ENCODE measurements around the gene CANT1. TPM values are rescaled to one million over a fixed set of nuclear protein-coding genes. Genes with fewer than 3 reads are reported as not detected.
"Not testable (repeated sequence)": the region's sequence is repeated elsewhere in the genome, so short reads cannot be mapped to it uniquely, and the experiment has no call there.

CANT1 gene
- total RNA-seq, 1 donor from 2014 or later: 51.3 TPM

DNA sequence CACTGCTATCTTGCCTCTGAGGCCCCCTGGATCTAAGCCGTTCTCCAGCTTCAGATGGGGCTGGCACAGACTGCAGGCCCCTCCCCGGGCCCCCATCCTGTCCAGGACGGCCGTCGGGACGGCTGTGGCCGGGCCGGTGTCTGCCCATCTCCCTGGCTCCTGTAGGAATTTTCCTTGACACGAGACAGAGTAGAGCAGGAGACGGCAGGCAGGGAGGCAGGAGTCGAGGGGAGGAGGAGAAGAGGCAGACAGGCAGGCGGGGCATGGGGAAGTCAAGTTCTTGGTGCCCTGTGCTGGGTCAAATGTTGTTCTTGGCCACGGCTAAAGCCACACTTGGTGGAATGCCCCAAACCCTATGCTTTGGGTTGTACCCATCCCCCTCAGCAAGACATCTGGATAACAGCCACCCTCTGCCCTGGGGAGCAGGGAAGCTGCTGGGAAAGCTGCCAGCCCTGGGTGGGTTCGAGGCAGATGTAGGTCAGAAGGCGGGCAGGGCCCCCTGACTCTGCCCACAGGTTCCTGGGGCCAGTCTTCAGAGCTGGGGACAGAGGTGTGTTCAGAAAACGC is 18.4 kb upstream of the CANT1 start:
- DNase-seq (ENCODE audit: low read depth): no peak

DNA sequence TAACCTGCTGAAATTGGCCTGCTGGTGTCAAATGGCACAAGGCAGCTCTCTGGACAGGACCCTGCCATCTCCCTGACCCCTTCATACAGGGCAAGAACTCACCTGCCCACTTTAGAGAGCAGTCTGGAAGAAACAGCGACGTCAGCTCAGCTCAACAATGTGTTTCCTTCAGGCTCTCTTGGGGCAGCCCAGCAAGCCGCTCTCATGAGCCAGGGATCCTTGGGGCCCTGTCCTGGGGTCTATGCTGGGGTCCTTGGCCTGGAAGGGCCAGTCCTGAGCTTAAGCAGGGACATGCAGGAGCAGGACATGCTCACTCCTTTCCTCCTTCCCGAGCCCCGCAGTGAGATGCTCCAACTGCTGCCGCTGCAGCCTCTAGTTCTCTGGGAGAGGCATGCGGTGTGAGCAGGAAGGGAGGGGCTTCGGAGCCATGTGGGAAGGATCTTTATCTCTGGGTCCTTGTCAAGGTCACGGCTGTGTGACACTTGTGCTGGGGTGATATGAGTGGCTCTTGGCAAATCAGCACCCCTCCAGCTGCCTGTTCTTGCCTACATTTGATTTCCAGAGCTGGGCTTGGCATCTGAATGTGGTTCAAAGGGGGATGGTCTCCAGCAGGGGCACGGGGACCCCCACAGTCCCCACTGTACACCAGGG is 17.8 kb upstream of the CANT1 start:
- no peak for DNase-seq (ENCODE audit: low read depth)

DNA sequence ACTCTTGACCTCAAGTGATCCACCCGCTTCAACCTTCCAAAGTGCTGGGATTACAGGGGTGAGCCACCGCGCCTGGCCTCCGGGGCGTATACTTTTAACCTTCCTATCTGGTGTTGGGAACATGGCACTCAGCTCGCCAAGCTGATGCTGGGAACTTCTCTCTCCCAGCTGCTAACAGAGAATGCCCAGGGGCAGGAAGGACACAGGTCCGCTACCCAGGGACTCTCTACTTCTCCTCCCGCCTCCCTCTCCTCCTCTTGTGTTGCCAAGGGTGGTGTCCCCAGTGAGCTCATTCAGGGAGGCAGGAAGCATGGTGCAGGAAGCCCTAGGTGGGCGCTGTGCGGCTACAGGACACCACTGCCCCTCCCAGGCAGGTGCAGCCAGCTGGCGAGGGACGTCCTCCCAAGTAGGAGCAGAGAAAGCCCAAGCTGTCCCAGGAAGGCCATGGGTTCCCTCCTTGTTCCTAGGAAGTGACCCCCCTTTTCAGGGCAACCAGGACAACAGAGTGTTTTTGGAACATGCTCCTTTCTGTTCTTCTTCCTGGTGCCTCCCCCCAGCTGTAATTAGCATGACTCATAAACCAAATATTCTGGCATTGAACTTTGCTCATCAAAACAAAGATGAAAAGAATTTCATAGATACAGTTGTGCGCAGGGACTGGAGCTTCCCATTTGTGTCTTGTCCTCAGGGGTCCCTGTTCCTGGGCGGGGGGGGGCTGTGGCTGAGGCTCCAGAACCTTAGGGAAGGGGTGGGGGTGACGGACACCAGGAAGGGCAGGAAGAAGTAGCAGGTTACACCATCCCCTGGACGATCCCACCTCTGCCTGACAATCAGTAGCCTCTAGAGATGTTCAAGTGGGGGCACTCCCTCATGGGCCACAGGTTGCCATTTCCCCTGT is 17.1 kb upstream of the CANT1 start:
- no peak for DNase-seq (ENCODE audit: low read depth)

DNA sequence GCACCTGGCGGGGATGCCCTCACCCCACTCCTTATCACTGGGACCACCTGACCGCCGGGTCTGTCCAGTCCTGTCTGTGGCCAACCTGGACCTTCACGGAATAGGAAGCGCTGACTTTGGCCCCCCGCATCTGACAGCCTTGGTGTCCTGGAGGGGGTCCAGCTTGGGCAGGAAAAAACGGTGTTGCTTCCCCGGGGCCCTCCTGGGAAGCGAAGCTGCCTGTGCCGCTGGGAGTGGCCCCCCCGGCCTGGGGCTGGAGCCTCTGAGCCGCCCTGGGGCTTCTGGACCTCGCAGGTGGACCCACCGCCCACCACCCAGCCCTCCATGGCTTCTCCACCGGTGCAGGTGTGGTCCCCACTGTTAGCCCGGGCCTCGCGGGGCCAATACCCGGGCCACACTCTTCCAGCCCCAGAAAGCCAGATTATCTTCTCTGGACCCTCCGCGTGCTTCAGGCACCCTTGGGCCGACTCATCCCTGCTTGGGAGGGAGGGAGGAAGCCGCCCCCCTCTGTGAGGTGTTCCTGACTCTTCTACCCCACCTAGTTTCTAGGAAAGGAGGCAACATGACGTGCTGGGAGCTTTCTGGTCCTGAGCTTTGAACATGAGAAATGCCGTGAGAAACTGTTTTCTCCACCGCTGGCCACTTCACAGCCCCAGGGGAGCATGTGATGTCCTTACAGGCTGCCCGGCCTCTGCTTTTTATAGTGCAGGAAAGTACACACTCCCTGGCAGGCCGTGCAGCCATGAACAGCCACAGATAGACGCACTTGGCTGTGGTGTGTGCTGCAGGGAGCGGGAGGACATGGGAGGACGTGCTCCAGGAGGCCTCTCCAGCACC is 15.6 kb upstream of the CANT1 start:
- DNase-seq (ENCODE audit: low read depth): no peak

DNA sequence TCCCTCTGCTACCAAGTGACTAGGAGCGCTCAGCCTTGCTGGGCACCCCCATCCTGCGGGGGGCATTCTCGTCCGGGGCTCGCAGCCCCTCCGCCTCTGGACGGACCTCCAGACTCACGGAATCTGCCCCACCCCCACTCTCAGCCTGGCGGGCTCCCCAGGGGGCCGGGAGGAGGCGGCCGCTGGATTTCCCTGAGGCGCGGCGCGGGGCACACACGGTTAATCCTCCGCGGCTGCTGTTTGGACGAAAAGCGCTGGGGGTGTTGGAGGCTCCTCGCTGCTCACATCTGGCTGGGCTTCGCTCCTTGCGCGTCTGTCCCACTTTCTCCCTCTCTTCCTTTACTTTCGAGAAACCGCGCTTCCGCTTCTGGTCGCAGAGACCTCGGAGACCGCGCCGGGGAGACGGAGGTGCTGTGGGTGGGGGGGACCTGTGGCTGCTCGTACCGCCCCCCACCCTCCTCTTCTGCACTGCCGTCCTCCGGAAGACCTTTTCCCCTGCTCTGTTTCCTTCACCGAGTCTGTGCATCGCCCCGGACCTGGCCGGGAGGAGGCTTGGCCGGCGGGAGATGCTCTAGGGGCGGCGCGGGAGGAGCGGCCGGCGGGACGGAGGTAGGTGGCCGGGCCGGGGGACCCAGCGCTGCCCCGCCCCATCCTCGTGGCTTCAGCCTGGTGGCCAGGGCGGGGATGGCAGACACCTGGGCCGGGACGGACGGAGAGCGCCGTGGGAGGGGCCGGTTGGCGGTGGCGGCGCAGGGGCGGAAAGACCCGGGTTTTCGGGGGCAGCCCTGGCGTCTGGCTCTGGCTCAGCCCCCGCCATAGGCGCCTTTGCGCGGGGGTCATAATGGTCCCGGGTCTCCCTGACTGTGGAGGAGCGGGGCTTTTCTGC is 14.6 kb upstream of the CANT1 start, which contains the start of gene C1QTNF1:
Gene C1QTNF1 (plus strand): TSS at position 284 of the 886 bp plus-strand sequence. CDS start 19,800 bp downstream, outside the sequence.
- no peak for DNase-seq (ENCODE audit: low read depth)

DNA sequence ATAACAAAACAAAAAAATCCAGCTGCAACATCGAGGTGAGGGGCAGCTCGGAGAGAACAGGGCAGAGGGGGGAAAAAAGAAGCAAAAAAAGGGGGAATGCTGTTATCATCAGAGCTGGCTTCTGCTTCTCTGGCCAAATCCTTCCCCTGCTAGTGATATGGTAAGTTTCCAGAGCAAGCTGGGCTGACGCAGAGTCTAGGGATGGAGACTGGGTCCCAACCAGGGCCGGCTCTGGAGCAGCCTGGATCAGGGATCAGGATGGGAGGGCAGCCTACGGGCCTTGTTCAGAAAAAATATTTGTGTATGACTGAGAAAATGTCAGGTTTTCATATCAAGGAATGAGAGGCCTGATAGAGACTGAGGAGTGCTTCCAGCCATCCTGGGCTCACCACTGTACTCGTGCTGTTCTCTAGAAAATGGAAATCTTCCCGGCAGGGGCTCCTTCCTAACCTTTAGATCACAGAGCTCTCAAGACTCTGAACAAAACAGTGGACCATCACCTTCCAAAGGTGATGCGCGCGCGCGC is 13.7 kb upstream of the CANT1 start:
- DNase-seq (ENCODE audit: low read depth): no peak

DNA sequence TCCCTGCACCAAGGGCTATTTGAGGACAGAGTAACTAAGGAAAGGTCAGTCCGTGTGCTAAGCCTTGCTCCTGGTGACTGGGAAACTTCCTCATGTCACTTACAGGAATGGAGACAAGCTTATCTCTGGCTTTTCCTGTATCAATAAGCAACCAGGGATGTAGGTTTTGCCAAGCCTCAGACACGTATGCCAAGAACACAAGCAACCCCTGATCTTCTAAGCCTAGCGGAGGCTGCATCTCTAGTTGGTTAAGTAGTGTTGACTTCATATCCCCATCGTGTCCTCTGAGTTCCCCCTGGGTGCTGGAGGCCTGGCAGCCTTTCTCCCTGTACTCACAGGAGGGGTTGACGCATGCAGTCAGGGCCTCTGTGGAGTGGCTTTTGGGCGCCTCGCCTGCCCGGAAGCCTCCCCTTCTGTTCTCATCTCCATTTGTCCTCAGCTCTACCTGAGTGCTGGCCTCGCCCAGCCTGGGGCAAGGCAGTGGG is 13.0 kb upstream of the CANT1 start:
- DNase-seq (ENCODE audit: low read depth): no peak

DNA sequence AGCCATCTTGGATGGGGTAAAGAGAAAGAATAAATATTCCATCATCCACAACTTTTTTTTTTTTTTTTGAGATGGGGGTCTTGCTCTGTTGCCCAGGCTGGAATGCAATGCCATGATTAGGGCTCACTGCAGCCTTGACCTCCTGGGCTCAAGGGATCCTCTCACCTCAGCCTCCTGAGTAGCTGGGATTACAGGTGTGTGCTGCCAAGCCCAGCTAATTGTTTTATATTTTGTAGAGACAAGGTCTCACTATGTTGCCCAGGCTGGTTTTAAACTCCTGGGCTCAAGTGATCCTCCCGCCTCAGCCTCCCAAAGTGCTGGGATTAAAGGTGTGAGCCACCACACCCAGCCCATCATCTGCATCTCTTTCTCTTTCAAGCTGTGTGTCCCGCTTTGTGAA is 12.4 kb upstream of the CANT1 start:
- not testable (repeated sequence) for DNase-seq (ENCODE audit: low read depth)

DNA sequence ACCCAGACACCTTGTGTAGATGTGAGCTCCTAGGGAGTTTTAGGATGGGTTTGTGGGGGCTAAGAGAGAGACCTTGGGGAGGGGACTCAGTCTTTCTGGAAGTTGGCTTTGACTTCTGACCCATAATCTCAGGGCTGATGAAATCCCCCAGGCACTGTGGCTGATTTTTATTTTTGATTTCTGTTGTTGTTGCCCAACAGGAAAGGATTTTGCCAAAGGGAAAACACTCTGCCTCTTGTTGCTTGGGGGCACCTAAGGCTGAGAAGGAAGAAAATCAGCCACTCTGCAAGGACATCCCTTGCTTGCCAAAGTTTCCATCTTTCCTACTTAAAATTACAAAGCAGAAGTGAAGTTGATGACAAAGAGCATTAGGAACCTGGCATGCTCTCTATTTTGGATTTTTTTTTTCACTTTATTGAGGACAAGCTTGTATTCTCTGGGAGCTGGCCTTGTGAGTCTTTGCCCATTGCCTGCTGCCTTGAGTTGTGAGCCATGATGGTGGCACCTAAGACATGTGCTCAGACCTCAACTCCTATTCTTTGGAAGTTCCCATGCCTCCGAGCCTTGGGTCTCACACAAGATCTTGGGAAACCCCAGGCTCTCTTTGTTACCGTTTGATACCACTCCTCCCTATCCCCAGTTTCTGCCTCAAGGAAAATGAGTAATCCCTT is 11.2 kb upstream of the CANT1 start:
- no peak for DNase-seq (ENCODE audit: low read depth)

DNA sequence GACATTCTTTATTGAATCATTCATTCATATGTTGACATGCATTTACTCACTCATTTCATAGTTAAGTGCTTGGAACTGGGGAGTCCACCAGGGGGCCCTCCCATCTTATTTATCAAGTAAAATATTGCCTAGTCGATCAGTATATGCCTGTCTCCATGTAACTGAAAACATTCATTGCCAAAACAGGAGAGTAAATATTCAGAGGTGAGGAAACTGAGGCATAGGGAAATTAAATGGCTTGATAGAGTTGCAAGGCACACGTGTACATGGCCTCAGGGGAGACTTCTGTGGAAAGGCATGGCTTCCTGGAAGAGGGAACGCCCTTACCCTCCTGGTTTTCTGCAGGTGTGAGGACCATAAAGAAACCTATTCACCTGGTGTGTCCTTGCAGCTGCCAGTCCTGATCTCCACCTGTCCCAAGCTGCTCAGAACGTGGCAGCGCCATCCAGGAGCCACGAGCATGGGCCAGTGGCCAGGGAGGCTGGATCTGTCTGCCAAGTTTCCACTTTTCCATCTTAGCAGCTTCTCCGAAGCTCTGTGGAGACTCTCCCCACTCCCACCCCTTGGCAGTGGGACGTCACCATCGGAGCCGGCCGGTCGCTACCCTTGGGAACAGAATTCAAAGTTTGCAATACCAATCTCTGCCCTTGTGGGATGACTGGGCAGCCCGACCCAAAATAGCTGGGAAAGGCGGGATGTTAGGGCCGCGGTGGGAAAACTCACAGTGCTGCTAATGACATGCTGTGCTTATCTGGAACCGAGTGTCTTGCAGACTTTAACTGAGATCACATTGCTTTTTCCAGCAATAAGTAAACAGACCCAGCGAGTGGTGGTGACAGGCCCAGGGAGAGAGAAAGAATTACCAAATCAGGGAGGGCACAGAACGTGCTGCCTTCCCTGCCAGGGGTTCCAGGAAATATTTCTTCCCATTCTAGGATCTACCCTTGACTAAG is 10.3 kb upstream of the CANT1 start:
- peak; percentile 66 for DNase-seq (ENCODE audit: low read depth)

DNA sequence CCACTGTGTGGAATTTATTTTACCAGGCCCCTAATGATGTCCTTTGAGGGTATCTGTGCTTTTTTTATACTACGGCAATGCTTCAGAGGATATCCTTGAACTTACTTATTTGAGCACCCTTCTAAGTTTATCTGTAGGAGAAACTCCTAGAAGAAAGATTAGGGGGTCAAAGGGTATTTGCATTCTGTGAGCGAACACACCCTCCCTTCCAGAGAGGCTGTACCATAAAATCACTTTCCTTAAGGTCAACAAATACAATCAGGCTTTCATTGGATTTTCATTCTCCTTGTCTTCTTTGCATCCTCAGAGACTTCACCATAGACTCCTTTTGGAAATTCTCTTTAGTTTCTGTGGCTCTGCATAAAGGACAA is 9.7 kb upstream of the CANT1 start:
- no peak for DNase-seq (ENCODE audit: low read depth)

DNA sequence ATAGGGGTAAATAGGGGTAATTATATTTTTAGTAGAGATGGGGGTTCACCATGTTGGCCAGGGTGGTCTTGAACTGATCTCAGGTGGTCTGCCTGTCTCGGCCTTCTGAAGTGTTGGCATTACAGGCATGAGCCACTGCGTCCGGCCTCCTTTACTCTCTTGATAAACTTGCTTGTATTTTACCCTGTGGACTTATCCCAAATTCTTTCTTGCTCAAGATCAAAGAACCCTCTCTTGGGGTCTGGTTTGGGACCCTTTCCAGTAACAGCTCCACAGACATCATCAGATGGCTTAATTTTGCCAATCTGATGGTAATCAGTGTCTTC is 8.8 kb upstream of the CANT1 start:
- no peak for DNase-seq (ENCODE audit: low read depth)

DNA sequence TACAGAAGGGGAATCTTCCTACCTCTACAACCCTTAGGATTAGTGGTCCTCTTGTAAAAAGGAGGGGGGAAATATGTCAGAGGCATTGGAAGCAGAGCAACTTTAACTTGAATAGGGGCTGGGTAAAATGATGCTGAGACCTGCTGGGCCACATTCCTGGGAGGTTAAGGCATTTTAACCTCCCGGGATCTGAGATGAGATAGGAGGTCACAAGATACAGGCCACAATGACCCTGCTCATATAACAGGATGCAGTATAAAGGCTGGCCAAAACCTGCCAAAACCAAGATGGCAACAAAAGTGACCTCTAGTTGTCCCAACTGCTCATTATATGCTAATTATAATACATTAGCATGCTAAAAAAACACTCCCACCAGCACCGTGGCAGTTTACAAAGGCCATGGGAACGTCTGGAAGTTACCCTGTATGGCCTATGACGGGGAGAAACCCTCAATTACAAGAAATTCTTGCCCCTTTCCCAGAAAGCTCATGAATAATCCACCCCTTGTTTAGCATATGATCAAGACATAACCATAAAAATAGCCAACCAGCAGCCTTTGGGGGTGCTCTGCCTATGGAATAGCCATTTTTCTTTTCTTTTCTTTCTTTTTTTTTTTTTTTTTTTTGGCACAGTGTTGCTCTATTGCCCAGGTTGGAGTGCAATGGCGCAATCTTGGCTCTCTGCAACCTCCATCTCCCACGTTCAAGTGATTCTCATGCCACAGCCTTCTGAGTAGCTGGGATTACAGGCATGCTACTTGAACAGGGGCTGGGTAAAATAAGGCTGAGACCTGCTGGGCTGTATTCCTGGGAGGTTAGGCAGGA is 8.2 kb upstream of the CANT1 start:
- no peak for DNase-seq (ENCODE audit: low read depth)

DNA sequence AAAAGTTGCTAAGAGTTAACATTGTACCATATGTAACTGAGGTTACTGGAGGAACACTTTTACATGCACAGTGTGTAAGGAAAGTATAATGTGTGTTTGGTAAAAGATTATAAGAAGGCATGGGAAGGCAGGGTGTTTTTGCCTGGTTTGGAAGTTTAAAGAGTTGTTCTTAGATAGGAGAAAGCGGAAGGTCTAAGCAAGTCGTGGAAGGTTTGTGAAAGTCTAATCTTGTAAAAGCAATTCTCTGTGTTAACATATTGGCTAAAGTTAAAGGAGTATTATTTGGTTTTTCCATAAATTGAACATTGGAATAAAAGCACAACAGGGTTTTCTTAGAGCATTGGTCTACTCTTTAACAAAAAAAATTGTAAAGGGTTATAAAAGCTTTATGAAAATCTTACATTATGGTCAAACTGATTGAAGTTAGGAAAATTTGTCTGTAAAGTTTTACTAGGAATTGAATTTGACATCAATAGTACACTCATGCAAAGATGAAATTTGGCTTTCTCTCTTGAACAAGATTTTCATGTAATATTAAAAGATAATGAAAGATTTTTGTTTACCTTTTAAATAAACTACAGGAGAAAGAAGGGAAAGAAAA is 4.7 kb upstream of the CANT1 start:
- DNase-seq (ENCODE audit: low read depth): no peak

DNA sequence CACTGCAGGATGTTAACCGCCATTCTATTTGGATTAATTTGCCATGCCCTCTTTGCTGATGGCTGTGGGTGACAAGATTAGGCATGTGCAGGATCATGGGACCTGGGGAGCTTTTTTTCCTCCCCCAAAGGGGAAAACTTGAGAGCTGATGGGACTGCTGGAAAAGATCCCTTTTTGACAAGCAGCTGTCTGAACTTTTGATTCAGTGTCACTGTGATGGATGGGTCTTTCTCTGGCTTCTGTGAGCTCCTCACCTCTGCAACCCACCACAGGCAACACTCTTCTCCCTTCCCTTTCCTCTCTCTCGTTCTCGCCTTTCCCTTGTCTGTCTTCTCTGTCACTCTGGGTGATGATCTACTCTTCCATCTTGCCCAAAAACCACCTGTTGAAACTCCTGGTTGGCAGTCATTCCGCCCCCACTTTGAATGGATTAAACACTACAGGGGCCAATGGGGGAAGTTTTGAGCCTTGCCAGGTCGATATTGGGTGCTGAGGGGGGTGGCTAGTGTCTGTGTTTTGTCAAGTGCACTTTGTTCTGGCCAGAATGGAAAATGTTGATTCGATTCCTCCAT is 3.1 kb upstream of the CANT1 start:
- no peak for DNase-seq (ENCODE audit: low read depth)

DNA sequence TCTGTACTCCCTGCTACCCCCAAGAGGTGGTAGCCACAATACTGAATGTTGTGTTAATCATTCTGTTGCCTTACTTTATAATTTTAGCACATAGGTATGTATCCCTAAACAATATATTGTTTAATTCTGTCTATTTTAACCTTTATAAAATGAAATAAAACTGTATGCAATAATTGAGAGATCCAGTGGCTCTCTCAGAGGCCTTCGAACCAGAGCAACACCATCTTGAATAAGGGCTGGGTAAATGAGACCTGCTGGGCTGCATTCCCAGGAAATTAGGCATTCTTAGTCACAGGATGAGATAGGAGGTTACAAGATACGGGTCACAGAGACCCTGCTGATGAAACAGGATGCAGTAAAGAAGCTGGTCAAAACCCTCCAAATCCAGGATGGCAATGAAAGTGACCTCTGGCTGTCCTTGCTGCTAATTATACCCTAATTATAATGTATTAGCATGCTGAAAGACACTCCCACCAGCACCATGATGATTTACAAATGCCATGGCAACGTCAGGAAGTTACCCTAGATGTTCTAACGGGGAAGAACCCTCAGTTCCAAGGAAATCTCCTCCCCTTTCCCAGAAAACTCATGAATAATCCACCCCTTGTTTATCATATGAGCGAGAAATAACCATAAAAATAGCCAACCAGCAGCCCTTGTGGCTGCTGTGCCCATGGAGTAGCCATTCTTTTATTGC is 2.0 kb upstream of the CANT1 start:
- DNase-seq (ENCODE audit: low read depth): no peak
